ENCODE measurements around the gene RAN.

DNA sequence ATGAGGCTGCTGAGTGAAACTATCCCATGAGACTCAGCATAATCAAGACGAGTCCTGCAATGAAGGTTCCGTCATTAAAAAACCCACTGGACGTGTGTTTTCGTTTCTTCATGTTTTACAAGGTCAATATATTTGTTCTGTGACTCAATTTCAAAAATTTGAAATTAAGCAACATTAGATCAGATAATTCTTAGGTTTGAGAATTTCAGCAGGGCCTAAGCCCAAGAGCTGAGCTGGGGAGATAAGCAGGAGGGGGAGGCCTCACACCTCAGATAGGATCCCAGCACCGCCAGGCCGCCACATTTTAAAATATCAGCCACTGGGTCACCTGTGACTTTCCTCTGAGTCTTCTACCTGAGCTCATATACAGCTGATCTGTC, 46.1 kb upstream of the RAN start:
- TF ChIP-seq, protein P1, sequence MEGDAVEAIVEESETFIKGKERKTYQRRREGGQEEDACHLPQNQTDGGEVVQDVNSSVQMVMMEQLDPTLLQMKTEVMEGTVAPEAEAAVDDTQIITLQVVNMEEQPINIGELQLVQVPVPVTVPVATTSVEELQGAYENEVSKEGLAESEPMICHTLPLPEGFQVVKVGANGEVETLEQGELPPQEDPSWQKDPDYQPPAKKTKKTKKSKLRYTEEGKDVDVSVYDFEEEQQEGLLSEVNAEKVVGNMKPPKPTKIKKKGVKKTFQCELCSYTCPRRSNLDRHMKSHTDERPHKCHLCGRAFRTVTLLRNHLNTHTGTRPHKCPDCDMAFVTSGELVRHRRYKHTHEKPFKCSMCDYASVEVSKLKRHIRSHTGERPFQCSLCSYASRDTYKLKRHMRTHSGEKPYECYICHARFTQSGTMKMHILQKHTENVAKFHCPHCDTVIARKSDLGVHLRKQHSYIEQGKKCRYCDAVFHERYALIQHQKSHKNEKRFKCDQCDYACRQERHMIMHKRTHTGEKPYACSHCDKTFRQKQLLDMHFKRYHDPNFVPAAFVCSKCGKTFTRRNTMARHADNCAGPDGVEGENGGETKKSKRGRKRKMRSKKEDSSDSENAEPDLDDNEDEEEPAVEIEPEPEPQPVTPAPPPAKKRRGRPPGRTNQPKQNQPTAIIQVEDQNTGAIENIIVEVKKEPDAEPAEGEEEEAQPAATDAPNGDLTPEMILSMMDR (IDR thresholded peaks at IDR 0.05): no peak
- TF ChIP-seq POLR2A (IDR thresholded peaks at IDR 0.05): no peak
